ENCODE measurements around the gene ACOT13. TPM values are rescaled to one million over a fixed set of nuclear protein-coding genes. Genes with fewer than 3 reads are reported as not detected.
"Not testable (repeated sequence)": the region's sequence is repeated elsewhere in the genome, so short reads cannot be mapped to it uniquely, and the experiment has no call there.

ACOT13 gene
- total RNA-seq, 1 donor from 2014 or later, result 25.3 TPM

DNA sequence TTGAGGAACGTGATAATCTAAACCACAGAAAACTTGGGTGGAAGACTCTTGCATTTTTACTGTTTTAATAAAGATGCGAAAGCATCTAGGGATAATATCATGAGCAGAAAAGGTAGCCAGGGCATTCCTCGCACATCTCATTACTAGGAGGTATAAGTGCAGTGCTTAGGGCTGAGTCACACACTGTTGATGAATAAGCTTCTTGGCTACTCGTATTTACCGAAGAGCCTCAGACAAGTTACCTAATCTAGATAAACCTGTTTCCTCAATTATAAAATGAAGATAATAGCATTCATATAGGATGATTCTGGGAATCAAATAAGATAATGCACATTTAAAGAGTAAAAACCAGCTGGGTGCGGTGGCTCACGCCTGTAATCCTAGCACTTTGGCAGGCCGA lies 20.1 kb upstream of the ACOT13 start:
- intact Hi-C loops (cut with micrococcal nuclease), result loop anchor here (2.0 to 10.0 kb wide), 4 partner anchors 20 to 149 kb away; partner anchors contain the start of genes ACOT13 and TDP2
- DNase-seq, result no peak
- Mint-ChIP-seq H3K4me1 (peaks cover 15% of the 10 kb centered on the region), H3K27ac (no peak overlapping the region), H3K27me3 (peaks cover 26% of the 10 kb centered on the region), H3K36me3 (ENCODE audit: low read depth) (peaks cover 6% of the 10 kb centered on the region), H3K4me3 (peak overlapping the region; percentile 85), H3K9me3 (no peaks in the 10 kb centered on the region)

DNA sequence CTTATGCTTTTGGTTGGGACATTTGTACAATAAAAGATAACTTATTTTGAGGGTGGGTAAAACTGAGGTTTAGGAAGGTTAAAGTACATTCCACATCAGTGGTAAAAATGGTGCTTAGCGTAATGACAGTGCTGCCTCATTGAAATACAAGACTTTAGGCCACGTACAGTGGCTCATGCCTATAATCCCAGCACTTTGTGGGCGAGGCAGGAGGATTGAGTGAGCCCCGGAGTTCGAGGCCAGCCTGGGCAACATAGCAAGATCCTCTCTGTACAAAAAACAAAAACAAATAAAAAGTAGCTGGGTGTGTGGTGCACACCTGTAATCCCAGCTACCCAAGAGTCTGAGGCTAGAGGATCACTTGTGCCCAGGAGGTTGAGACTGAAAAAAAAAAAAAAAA lies 18.6 kb upstream of the ACOT13 start:
- Mint-ChIP-seq H3K36me3 (ENCODE audit: low read depth) (peaks cover 19% of the 10 kb centered on the region), H3K4me1 (peaks cover 15% of the 10 kb centered on the region), H3K9me3 (no peaks in the 10 kb centered on the region), H3K27me3 (peaks cover 22% of the 10 kb centered on the region), H3K27ac (no peak overlapping the region), H3K4me3 (no peak overlapping the region)
- intact Hi-C loops (cut with micrococcal nuclease), result loop anchor here (5.0 to 10.0 kb wide), 3 partner anchors 47 to 151 kb away; no protein-coding TSS in a partner anchor
- peak; percentile 48 for DNase-seq

DNA sequence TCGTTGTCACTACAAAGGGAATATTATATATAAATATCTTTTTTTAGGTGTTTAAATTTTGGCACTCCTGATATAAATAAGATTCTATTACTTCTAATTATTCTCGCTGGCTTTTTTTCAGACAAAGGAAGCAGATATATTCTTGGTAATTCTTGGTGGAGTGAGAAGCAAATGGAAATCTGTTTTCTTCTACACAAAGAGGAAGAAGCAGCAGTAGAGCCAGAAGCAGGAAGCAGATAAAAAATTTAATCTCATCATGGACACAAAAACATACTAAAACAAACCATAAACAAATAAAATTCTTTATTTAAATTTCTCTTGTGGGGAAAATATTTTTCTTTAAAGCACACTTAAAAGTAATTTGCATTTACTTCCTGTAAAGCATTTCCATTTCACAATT lies 17.2 kb upstream of the ACOT13 start:
- Mint-ChIP-seq H3K27me3 (peaks cover 13% of the 10 kb centered on the region), H3K4me3 (no peak overlapping the region), H3K9me3 (no peaks in the 10 kb centered on the region), H3K4me1 (peaks cover 18% of the 10 kb centered on the region), H3K36me3 (ENCODE audit: low read depth) (peaks cover 24% of the 10 kb centered on the region), H3K27ac (no peak overlapping the region)
- intact Hi-C loops (cut with micrococcal nuclease), result loop anchor here (5.0 to 10.0 kb wide), 3 partner anchors 45 to 152 kb away; no protein-coding TSS in a partner anchor
- DNase-seq, result no peak

DNA sequence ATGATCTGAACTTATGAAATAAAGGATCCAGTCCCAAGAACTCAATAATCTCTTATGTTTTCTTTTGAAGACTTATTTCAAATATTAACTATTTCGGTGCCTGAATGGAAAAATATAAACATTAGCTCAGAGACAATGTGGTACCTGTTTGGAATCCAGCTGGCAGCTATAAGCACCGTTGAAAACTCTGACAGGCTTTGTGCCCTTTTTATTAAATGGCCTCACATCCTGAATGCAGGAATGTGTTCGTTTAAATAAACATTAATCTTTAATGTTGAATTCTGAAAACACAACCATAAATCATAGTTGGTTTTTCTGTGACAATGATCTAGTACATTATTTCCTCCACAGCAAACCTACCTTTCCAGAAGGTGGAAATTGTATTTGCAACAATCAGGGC lies 16.5 kb upstream of the ACOT13 start:
- intact Hi-C loops (cut with micrococcal nuclease), result no loop called here
- Mint-ChIP-seq H3K4me1 (peaks cover 18% of the 10 kb centered on the region), H3K36me3 (ENCODE audit: low read depth) (peaks cover 24% of the 10 kb centered on the region), H3K9me3 (no peaks in the 10 kb centered on the region), H3K27ac (no peak overlapping the region), H3K27me3 (peaks cover 6% of the 10 kb centered on the region), H3K4me3 (no peak overlapping the region)
- peak; percentile 18 for DNase-seq

DNA sequence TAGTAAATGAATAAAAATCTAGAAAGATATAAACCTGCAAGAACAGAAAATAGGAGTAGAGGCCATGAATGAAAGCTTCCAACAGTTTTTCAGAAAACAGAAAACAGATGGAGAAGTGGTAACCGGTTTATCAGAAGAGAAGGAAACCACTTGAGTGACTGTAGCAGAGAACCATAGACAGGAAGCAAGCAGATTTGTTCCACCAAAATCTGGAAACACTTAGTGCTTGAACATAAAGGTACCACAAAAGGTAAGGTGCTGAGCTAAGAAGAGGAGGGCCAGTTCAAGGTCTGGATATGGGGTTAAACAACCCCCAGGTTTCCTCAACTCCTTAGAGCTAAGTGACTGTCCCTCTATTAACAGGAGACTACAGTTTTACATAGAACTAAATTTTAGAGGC lies 11.7 kb upstream of the ACOT13 start:
- Mint-ChIP-seq H3K27me3 (no peaks in the 10 kb centered on the region), H3K4me3 (no peak overlapping the region), H3K9me3 (no peaks in the 10 kb centered on the region), H3K36me3 (ENCODE audit: low read depth) (peaks cover 56% of the 10 kb centered on the region), H3K4me1 (peaks cover 17% of the 10 kb centered on the region), H3K27ac (no peak overlapping the region)
- no peak for DNase-seq
- intact Hi-C loops (cut with micrococcal nuclease), result no loop called here

DNA sequence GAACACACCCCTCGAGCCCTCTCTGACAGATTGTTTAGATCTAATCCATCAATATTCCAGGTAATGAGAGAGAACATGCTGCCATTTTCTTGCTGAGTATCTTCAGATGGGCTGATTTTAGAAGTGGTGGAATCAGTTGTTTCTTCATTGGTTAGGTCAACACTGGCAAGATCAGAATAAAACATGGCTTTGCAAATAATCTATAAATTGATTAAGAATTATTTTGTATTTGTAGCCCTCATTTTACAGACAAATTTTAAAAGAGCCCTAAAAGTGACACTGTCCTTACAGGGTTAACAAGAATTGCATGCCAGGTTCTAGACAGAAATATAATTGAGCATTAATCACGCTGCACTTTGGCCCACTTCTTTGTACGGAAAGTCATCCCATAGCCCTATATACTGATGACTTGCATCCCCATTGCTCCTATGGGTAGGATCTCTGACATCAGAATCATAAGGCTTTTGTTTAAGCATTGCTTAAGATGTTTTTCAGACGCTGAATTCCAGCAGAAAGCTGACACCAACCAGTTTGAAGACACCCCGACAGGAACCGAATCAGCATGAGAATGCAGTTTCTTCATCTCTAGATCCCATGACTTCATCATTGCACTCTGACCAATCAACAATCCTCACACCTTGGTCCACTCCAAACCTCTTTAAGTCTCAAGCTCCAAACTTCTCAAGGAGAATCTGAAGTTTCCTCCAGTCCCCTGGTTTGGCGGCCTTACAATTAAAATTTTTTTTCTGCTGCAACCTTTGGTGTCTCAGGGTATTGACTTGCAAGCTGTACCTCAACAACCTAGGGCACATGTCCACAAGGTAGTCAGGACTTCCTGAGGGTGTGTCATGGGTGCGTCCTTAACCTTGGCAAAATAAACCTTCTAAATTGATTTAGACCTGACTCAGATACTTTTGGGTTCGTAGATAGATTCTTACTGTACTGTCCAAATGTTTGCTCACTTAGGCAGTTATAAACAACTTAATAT lies 8.0 kb upstream of the ACOT13 start:
- H3K4me1 Mint-ChIP-seq, result peaks cover 22% of the 10 kb centered on the region
- H3K27ac Mint-ChIP-seq, result no peak overlapping the region
- H3K4me3 Mint-ChIP-seq, result no peak overlapping the region
- H3K9me3 Mint-ChIP-seq, result no peaks in the 10 kb centered on the region
- peaks cover 62% of the 10 kb centered on the region for H3K36me3 Mint-ChIP-seq (ENCODE audit: low read depth)
- no peaks in the 10 kb centered on the region for H3K27me3 Mint-ChIP-seq
- intact Hi-C loops (cut with micrococcal nuclease), result no loop called here
- DNase-seq, result peak; percentile 30

DNA sequence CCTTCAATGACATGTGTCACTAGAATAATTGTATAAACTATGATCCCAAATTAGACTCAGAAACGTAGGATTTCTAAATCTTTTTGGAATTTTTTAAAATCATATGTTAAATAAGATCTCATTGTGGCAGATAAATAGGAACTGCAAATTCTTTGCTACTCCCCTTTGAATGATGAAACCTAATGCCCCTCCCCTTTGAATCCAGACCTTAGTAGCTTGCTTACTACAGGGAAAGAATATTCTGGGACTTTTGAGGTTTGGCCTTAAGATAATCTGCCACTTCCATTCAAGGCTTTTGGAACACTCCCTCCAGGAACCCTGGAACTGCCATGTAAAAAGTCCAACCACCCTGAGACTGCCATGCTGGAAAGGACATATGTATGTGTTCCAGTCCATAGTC lies 7.3 kb upstream of the ACOT13 start:
- intact Hi-C loops (cut with micrococcal nuclease), result no loop called here
- no peak for DNase-seq
- no peaks in the 10 kb centered on the region for H3K27me3 Mint-ChIP-seq
- H3K36me3 Mint-ChIP-seq (ENCODE audit: low read depth), result peaks cover 64% of the 10 kb centered on the region
- peaks cover 24% of the 10 kb centered on the region for H3K4me1 Mint-ChIP-seq
- H3K4me3 Mint-ChIP-seq, result no peak overlapping the region
- H3K27ac Mint-ChIP-seq, result no peak overlapping the region
- no peaks in the 10 kb centered on the region for H3K9me3 Mint-ChIP-seq

DNA sequence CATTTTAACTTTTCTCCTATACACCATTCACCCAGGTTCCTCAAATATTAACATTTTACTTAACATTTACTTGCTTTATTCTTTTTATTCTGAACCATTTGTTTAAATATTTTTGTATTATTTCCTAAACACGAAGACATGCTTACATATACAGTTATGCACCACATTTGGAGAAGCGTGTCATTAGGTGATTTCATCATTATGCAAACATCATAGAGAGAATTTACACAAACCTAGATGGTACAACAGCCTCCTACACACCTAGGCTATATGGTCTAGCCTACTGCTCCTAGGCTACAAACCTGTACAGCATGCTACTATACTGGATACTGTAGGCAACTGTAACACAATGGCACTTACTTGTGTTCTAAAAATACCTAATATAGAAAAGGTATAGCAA lies 6.8 kb upstream of the ACOT13 start:
- H3K36me3 Mint-ChIP-seq (ENCODE audit: low read depth), result peaks cover 68% of the 10 kb centered on the region

DNA sequence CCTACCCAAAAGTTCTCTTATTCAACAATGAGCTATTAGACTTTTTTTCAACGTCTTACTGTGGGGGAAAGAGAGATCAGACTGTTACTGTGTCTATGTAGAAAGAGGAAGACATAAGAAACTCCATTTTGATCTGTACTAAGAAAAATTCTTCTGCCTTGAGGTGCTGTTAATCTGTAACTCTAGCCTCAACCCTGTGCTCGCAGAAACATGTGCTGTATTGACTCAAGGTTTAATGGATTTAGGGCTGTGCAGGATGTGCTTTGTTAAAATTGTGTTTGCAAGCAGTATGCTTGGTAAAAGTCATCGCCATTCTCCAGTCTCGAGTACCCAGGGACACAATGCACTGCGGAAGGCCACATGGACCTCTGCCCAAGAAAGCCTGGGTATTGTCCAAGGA lies 5.1 kb upstream of the ACOT13 start:
- H3K27me3 Mint-ChIP-seq; H3K27ac Mint-ChIP-seq; H3K9me3 Mint-ChIP-seq; DNase-seq; intact Hi-C loops (cut with micrococcal nuclease); H3K4me3 Mint-ChIP-seq: not testable (repeated sequence)
- Mint-ChIP-seq H3K36me3 (ENCODE audit: low read depth) (peaks cover 62% of the 10 kb centered on the region), H3K4me1 (peaks cover 24% of the 10 kb centered on the region)

More for the DNA sequence above, 6.8 kb upstream of the ACOT13 start:
- Mint-ChIP-seq H3K27ac (no peak overlapping the region), H3K9me3 (no peaks in the 10 kb centered on the region), H3K4me3 (no peak overlapping the region), H3K4me1 (peaks cover 28% of the 10 kb centered on the region), H3K27me3 (no peaks in the 10 kb centered on the region)
- no peak for DNase-seq
- intact Hi-C loops (cut with micrococcal nuclease), result no loop called here

DNA sequence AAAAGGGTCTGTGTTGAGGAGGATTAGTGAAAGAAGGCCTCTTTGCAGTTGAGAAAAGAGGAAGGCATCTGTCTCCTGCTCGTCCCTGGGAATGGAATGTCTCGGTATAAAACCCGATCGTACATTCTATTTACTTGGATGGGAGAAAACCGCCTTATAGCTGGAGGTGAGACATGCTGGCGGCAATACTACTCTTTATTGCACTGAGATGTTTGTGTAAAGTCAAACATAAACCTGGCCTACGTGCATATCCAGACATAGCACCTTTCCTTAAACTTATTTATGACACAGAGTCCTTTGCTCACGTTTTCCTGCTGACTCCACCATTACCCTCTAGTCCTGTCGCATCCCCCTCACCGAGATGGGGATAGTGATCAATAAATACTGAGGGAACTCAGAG lies 4.6 kb upstream of the ACOT13 start:
- Mint-ChIP-seq H3K4me1 (peaks cover 26% of the 10 kb centered on the region), H3K36me3 (ENCODE audit: low read depth) (peaks cover 61% of the 10 kb centered on the region), H3K27ac (no peak overlapping the region), H3K27me3 (no peaks in the 10 kb centered on the region), H3K9me3 (no peaks in the 10 kb centered on the region), H3K4me3 (no peak overlapping the region)
- no peak for DNase-seq
- intact Hi-C loops (cut with micrococcal nuclease), result no loop called here

DNA sequence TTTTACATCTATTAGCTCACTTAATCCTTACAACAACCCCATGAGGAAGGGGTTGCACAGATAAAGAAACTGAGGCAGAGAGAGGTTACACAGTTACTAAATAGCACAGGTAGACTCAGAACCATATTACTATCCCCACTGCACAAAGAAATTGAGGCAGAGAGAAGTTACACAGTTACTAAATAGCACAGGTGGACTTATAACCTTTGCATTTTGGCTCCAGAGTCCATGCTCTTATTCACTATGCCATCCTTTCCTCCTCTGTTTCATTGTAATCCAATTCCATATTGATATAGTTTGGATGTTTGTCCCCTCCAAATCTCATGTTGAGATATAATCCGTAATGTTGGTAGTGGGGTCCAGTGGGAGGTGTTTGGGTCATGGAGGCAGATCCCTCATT lies 3.7 kb upstream of the ACOT13 start:
- Mint-ChIP-seq H3K27me3 (no peaks in the 10 kb centered on the region), H3K9me3 (no peaks in the 10 kb centered on the region), H3K36me3 (ENCODE audit: low read depth) (peaks cover 57% of the 10 kb centered on the region), H3K27ac (no peak overlapping the region), H3K4me3 (no peak overlapping the region), H3K4me1 (peaks cover 31% of the 10 kb centered on the region)
- no peak for DNase-seq
- intact Hi-C loops (cut with micrococcal nuclease), result no loop called here

DNA sequence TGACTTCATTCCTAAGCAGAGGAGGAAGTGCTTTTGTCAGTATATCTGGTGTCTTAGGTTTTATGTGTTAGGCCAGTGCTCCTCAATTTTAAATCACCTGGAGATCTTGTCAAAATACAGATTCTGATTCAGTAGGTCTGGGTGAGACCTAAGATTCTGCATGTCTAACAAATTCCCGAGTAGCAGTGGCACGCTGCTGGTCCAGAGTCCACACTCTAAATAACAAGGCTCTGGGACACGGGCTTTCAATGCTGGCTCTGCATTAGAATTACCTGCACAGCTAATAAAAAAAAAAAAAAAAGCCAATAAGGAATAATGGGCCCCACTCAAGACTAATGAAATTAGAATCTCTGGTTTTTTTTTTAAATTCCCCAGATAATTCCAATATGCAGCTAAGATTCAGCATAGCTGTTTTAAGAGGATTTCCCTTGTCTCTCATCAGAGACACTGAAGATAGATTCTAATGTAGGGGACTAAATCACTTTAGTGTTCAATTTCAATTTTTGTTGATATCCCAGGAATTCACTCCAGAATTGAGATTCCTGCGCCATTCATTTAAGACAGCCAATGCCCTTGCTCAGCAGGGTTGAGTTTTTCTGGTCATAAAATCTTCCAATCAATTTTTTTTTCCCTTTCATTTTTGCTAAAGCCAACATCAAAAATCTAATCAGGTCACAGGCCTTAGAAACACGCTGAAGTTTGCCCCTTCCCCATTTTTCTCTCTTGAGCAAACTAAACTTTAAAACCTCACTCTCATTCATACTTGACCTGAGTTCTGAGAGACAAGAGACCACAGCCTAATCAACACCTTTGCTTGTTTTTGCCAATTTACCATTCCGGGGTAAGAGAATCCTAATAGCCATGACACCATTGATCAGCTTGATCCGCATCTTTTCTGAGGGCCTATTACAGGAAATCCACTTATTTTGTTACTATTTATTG lies 2.6 kb upstream of the ACOT13 start:
- H3K36me3 Mint-ChIP-seq (ENCODE audit: low read depth), result peaks cover 54% of the 10 kb centered on the region
- peaks cover 4% of the 10 kb centered on the region for H3K9me3 Mint-ChIP-seq
- peaks cover 37% of the 10 kb centered on the region for H3K4me1 Mint-ChIP-seq
- no peaks in the 10 kb centered on the region for H3K27me3 Mint-ChIP-seq
- H3K4me3 Mint-ChIP-seq, result peak overlapping the region; percentile 90
- DNase-seq, result no peak
- no peak overlapping the region for H3K27ac Mint-ChIP-seq
- intact Hi-C loops (cut with micrococcal nuclease), result no loop called here

DNA sequence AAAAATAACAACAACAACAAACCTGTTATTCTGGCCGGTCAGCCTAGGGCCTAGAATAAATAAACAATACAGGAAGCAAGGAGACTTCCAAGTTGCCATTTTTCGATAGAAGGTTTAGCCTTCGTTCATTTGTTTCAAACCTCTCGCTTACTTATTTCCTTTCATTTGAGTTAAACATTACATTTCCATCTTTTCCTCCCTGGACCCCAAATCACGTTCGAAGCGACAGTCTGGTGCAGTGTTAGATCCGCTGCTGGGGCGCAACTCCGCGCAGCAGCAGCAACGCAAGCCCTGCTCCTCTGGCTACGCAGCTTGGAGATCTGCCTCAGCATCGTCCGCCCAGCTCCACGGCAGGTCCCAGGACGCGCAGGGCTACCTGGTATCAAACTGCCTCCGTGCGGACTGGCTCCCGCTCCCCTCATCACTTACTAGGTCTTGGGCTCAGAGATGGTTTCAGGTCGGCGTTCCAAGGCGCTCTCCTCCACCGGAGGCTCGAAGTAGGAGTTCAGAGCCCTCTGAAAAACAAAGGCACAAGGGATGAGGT lies 708 bp upstream of the ACOT13 start:
- peak overlapping the region; percentile 98 for H3K27ac Mint-ChIP-seq
- no peak for DNase-seq
- peaks cover 36% of the 10 kb centered on the region for H3K4me1 Mint-ChIP-seq
- peak overlapping the region; percentile 90 for H3K4me3 Mint-ChIP-seq
- H3K27me3 Mint-ChIP-seq, result no peaks in the 10 kb centered on the region
- peaks cover 56% of the 10 kb centered on the region for H3K36me3 Mint-ChIP-seq (ENCODE audit: low read depth)
- H3K9me3 Mint-ChIP-seq, result peaks cover 4% of the 10 kb centered on the region
- intact Hi-C loops (cut with micrococcal nuclease), result loop anchor here (1.0 to 5.0 kb wide), 5 partner anchors 19 to 109 kb away; partner anchors contain the start of genes GMNN and KIAA0319
